Measurements from ENCODE around the gene FAM193B.
"Not testable (repeated sequence)": the region's sequence is repeated elsewhere in the genome, so short reads cannot be mapped to it uniquely, and the experiment has no call there.

Gene FAM193B

GRCh38 chr5:177593511-177593910 lies 39.1 kb upstream of the FAM193B start:
- TF ChIP-seq GATA1 (IDR thresholded peaks at IDR 0.05; ENCODE audit: low read depth, low read length) (no peak), POLR2A (IDR thresholded peaks at IDR 0.05; ENCODE audit: low read length) (no peak)
- no peak for DNase-seq

- no peak for TF ChIP-seq GATA1 (IDR thresholded peaks at IDR 0.05; ENCODE audit: low read depth, low read length)
- TF ChIP-seq POLR2A (IDR thresholded peaks at IDR 0.05; ENCODE audit: low read length), result no peak
These were observed 38.5 kb upstream of the FAM193B start for GRCh38 chr5:177592905-177593304.

GRCh38 chr5:177592010-177592834 lies 37.9 kb upstream of the FAM193B start, which contains the start of gene TMED9:
TSS of gene TMED9 (plus strand) at chr5:177592203. CDS start at chr5:177592215, 12 bp downstream.
- peak; percentile 86 to 91 for DNase-seq
- peak; percentile 89 for TF ChIP-seq POLR2A (IDR thresholded peaks at IDR 0.05; ENCODE audit: low read length)
- no peak for TF ChIP-seq GATA1 (IDR thresholded peaks at IDR 0.05; ENCODE audit: low read depth, low read length)

More at GRCh38 chr5:177592905-177593304, 38.5 kb upstream of the FAM193B start:
- DNase-seq, result no peak

GRCh38 chr5:177591690-177592009 lies 37.3 kb upstream of the FAM193B start:
- DNase-seq, result no peak
- TF ChIP-seq GATA1 (IDR thresholded peaks at IDR 0.05; ENCODE audit: low read depth, low read length) (no peak), POLR2A (IDR thresholded peaks at IDR 0.05; ENCODE audit: low read length) (no peak)

- no peak for DNase-seq
- no peak for TF ChIP-seq GATA1 (IDR thresholded peaks at IDR 0.05; ENCODE audit: low read depth, low read length)
- no peak for TF ChIP-seq POLR2A (IDR thresholded peaks at IDR 0.05; ENCODE audit: low read length)
These were observed 36.0 kb upstream of the FAM193B start for GRCh38 chr5:177590406-177590805.

- TF ChIP-seq POLR2A (IDR thresholded peaks at IDR 0.05; ENCODE audit: low read length) (no peak), GATA1 (IDR thresholded peaks at IDR 0.05; ENCODE audit: low read depth, low read length) (no peak)
- no peak for DNase-seq
These were observed 34.1 kb upstream of the FAM193B start for GRCh38 chr5:177588413-177588909.

GRCh38 chr5:177578316-177578715 lies 24.0 kb upstream of the FAM193B start:
- no peak for DNase-seq
- TF ChIP-seq POLR2A (IDR thresholded peaks at IDR 0.05; ENCODE audit: low read length), result no peak
- no peak for TF ChIP-seq GATA1 (IDR thresholded peaks at IDR 0.05; ENCODE audit: low read depth, low read length)

GRCh38 chr5:177576169-177576568 lies 21.8 kb upstream of the FAM193B start:
- no peak for DNase-seq
- TF ChIP-seq POLR2A (IDR thresholded peaks at IDR 0.05; ENCODE audit: low read length) (no peak), GATA1 (IDR thresholded peaks at IDR 0.05; ENCODE audit: low read depth, low read length) (no peak)

- no peak for DNase-seq
- TF ChIP-seq POLR2A (IDR thresholded peaks at IDR 0.05; ENCODE audit: low read length) (no peak), GATA1 (IDR thresholded peaks at IDR 0.05; ENCODE audit: low read depth, low read length) (no peak)
These were observed 21.1 kb upstream of the FAM193B start for GRCh38 chr5:177575488-177575887.

GRCh38 chr5:177569894-177570293 lies 15.5 kb upstream of the FAM193B start:
- TF ChIP-seq POLR2A (IDR thresholded peaks at IDR 0.05; ENCODE audit: low read length) (no peak), GATA1 (IDR thresholded peaks at IDR 0.05; ENCODE audit: low read depth, low read length) (no peak)
- no peak for DNase-seq

GRCh38 chr5:177568326-177568725 lies 14.0 kb upstream of the FAM193B start:
- no peak for TF ChIP-seq POLR2A (IDR thresholded peaks at IDR 0.05; ENCODE audit: low read length)
- TF ChIP-seq GATA1 (IDR thresholded peaks at IDR 0.05; ENCODE audit: low read depth, low read length), result no peak
- DNase-seq, result no peak

GRCh38 chr5:177565046-177565445 lies 10.7 kb upstream of the FAM193B start:
- DNase-seq, result no peak
- TF ChIP-seq POLR2A (IDR thresholded peaks at IDR 0.05; ENCODE audit: low read length) (no peak), GATA1 (IDR thresholded peaks at IDR 0.05; ENCODE audit: low read depth, low read length) (no peak)

GRCh38 chr5:177559446-177559941 lies 5.1 kb upstream of the FAM193B start:
- not testable (repeated sequence) for DNase-seq

GRCh38 chr5:177557796-177558195 lies 3.4 kb upstream of the FAM193B start:
- DNase-seq, result no peak
- TF ChIP-seq GATA1 (IDR thresholded peaks at IDR 0.05; ENCODE audit: low read depth, low read length) (no peak), POLR2A (IDR thresholded peaks at IDR 0.05; ENCODE audit: low read length) (no peak)

Data from erythroblast (primary cell).